A549 (cell line): ENCODE data around the gene PCNX1. TPM values are rescaled to one million over a fixed set of nuclear protein-coding genes. Genes with fewer than 3 reads are reported as not detected.

ENCODE experiments used
- ATAC-seq, 2 experiments: fragments of 200-7000 bp in 1 of 2; fragments of >200 bp in 1 of 2; cut with Nextera tagmentation in 1 of 2; cut with Tn5 transposase in 1 of 2; 3 replicates each; pipeline versions ENCODE4 v1.8.0 to v1.9.1; 2018 to 2020; ENCODE audit warnings: mild to moderate bottlenecking in 1 of 2, moderate library complexity in 1 of 2
- CTCF ChIA-PET: fragments of 300-600 bp; sonication (Branson Sonifier 250); formaldehyde crosslinking; extraction: SDS; loops from one replicate; lab custom pipeline; 2021; ENCODE audit warnings: antibody characterized with exemption, inconsistent platforms; lab: Yijun Ruan, JAX
- POLR2A ChIA-PET: fragments of 350-600 bp; formaldehyde crosslinking; extraction: SDS; loops from one replicate; lab custom pipeline; 2021; ENCODE audit warnings: antibody characterized with exemption, inconsistent platforms; lab: Yijun Ruan, JAX
- DNase-seq, 2 experiments: peaks; one replicate each; pipeline versions ENCODE4 v3.0.0 to v3.0.0-alpha.2; 2011 to 2016; ENCODE audit warnings: low read depth in 1 of 2, low spot score in 1 of 2
- FAIRE-seq: peaks from 2 replicates; lab custom pipeline; 2011; peaks lifted over from hg19 to GRCh38; lab: Jason Lieb, UNC
- H3K27ac ChIP-seq, 2 experiments: fragments of >200 bp; sonication (Bioruptor Twin); formaldehyde crosslinking; 3 replicates each; pipeline ENCODE4 v1.5.1; 2016 to 2017
- H3K4me1 ChIP-seq: fragments of >200 bp; sonication (Bioruptor Twin); formaldehyde crosslinking; 3 replicates; pipeline ENCODE4 v1.6.1; 2016
- H3K4me2 ChIP-seq: fragments of >200 bp; sonication (Bioruptor Twin); formaldehyde crosslinking; 3 replicates; pipeline ENCODE4 v1.6.1; 2016
- H3K4me3 ChIP-seq: fragments of >200 bp; sonication (Bioruptor Twin); formaldehyde crosslinking; 3 replicates; pipeline ENCODE4 v1.5.1; 2016
- H3K9me3 ChIP-seq: fragments of >200 bp; sonication (Bioruptor Twin); formaldehyde crosslinking; 3 replicates; pipeline ENCODE4 v1.6.1; 2016
- BHLHE40 ChIP-seq: IDR thresholded peaks from 2 replicates; pipeline ENCODE4 v1.6.1; 2012; ENCODE audit warnings: low read depth, low read length, inconsistent platforms
- CBX8 ChIP-seq: fragments of 200-600 bp; sonication (generic); IDR thresholded peaks from 2 replicates; pipeline ENCODE4 v1.6.1; 2016
- EHMT2 ChIP-seq: fragments of 200-600 bp; sonication (generic); IDR thresholded peaks from 2 replicates; pipeline ENCODE4 v1.6.1; 2016; ENCODE audit warnings: antibody characterized with exemption, low read depth, mild to moderate bottlenecking, moderate library complexity
- FOSB ChIP-seq: fragments of 250-450 bp; sonication (Bioruptor Pico); IDR thresholded peaks from 2 replicates; pipeline ENCODE4 v1.5.0; 2020; ENCODE audit warnings: mild to moderate bottlenecking, moderate library complexity
- FOSL2 ChIP-seq, 2 experiments: fragments of 450-650 bp in 1 of 2; fragments of >200 bp in 1 of 2; sonication (Bioruptor Twin) in 1 of 2; formaldehyde crosslinking; IDR thresholded peaks; 2 replicates each; pipeline versions ENCODE4 v1.5.0 to v1.6.1; 2016 to 2020; ENCODE audit warnings: mild to moderate bottlenecking in 1 of 2, moderate library complexity in 1 of 2
- FOXS1 ChIP-seq: fragments of 250-450 bp; sonication (Bioruptor Pico); IDR thresholded peaks from 2 replicates; pipeline ENCODE4 v1.5.0; 2020; ENCODE audit warnings: mild to moderate bottlenecking, moderate library complexity
- HOXB5 ChIP-seq: fragments of 250-450 bp; sonication (Bioruptor Pico); IDR thresholded peaks from 2 replicates; pipeline ENCODE4 v1.5.0; 2020; ENCODE audit warnings: mild to moderate bottlenecking, moderate library complexity
- JUNB ChIP-seq: fragments of >200 bp; sonication (Bioruptor Twin); formaldehyde crosslinking; IDR thresholded peaks from 2 replicates; pipeline ENCODE4 v1.6.1; 2016
- MYC ChIP-seq: IDR thresholded peaks from 2 replicates; pipeline ENCODE4 v1.6.1; 2012; ENCODE audit warnings: mild to moderate bottlenecking, inconsistent platforms, low read length, improper control_type of control experiment, borderline replicate concordance
- NFE2L2 ChIP-seq: fragments of 150-350 bp; conservative IDR thresholded peaks from 2 replicates; pipeline ENCODE4 v1.6.1; 2014; ENCODE audit warnings: low read length
- PHF8 ChIP-seq: fragments of 200-600 bp; sonication (generic); IDR thresholded peaks from 2 replicates; pipeline ENCODE4 v1.6.1; 2016; ENCODE audit warnings: low read depth, mild to moderate bottlenecking, antibody characterized with exemption, moderate library complexity, borderline replicate concordance
- RFX5 ChIP-seq: fragments of 450-650 bp; IDR thresholded peaks from 2 replicates; pipeline ENCODE4 v1.7.1; 2014; ENCODE audit warnings: antibody characterized with exemption, mild to moderate bottlenecking, moderate library complexity
- RNF2 ChIP-seq: fragments of 200-600 bp; sonication (generic); IDR thresholded peaks from 2 replicates; pipeline ENCODE4 v1.6.1; 2016; ENCODE audit warnings: low read depth, mild to moderate bottlenecking, antibody characterized with exemption, moderate library complexity, borderline replicate concordance
- SREBF2 ChIP-seq: fragments of 450-650 bp; IDR thresholded peaks from 2 replicates; pipeline ENCODE4 v1.6.1; 2014; ENCODE audit warnings: mild to moderate bottlenecking, moderate library complexity
- TFCP2L1 ChIP-seq: fragments of 250-450 bp; sonication (Bioruptor Pico); IDR thresholded peaks from 2 replicates; pipeline ENCODE4 v1.5.0; 2021; ENCODE audit warnings: mild to moderate bottlenecking
- ZC3H11A ChIP-seq: fragments of 450-650 bp; IDR thresholded peaks from 2 replicates; pipeline ENCODE4 v1.6.1; 2014; ENCODE audit warnings: antibody characterized with exemption, mild to moderate bottlenecking
- ZSCAN20 ChIP-seq: fragments of 250-450 bp; sonication (Bioruptor Pico); IDR thresholded peaks from 2 replicates; pipeline ENCODE4 v1.8.0; 2022; ENCODE audit warnings: mild to moderate bottlenecking, moderate library complexity
- WGBS: methylation state at CpG from one replicate; pipeline ENCODE4 v1.1.6; 2017; ENCODE audit errors: missing lambda C conversion rate; 5-methylcytosine and 5-hydroxymethylcytosine counted together
- polyA plus RNA-seq, 4 experiments: library from polyadenylated mRNA; depleted of rRNA in 3 of 4; stranded (reverse); fragments of >200 nt; fragmentation: RNase III in 1 of 4; extraction: RNeasy Plus Mini Kit Qiagen cat#74134 plus additional on column Dnase treatment in 1 of 4; gene quantifications; 2 replicates in 3 of 4; 3 replicates in 1 of 4; pipeline ENCODE4 v1.2.3, GENCODE V29; 2011 to 2017
- TF ChIP-seq, protein P1 (sequence below): fragments of 200-600 bp; sonication (generic); IDR thresholded peaks from 2 replicates; pipeline ENCODE4 v1.6.1; 2016; ENCODE audit warnings: antibody characterized with exemption, mild to moderate bottlenecking, moderate library complexity
- TF ChIP-seq, protein P2 (sequence below): fragments of >200 bp; sonication (Bioruptor Twin); formaldehyde crosslinking; IDR thresholded peaks from 2 replicates; pipeline ENCODE4 v1.6.1; 2016
- TF ChIP-seq, protein P3 (sequence below): IDR thresholded peaks from 2 replicates; pipeline ENCODE4 v1.6.1; 2012; ENCODE audit warnings: low read depth, borderline replicate concordance
- TF ChIP-seq, protein P4 (sequence below): fragments of >200 bp; sonication (Bioruptor Twin); formaldehyde crosslinking; IDR thresholded peaks from 3 replicates; pipeline ENCODE4 v1.5.1; 2016
- TF ChIP-seq, protein P5 (sequence below): IDR thresholded peaks from 2 replicates; pipeline ENCODE4 v1.6.1; 2012
- TF ChIP-seq, protein P6 (sequence below): fragments of 150-350 bp; IDR thresholded peaks from 2 replicates; pipeline ENCODE4 v1.6.1; 2014; ENCODE audit warnings: low read depth, mild to moderate bottlenecking, low read length
- TF ChIP-seq, protein P7 (sequence below): fragments of >200 bp; sonication (Bioruptor Twin); formaldehyde crosslinking; IDR thresholded peaks from 3 replicates; pipeline ENCODE4 v1.6.1; 2016
- TF ChIP-seq, protein P8 (sequence below): fragments of 450-650 bp; IDR thresholded peaks from 2 replicates; pipeline ENCODE4 v1.6.1; 2014; ENCODE audit warnings: antibody characterized with exemption

The PCNX1 gene
- polyA plus RNA-seq, 2 of the 4 experiments (the other 2 are of a cell fraction) = 10.4 to 45.0 TPM

DNA sequence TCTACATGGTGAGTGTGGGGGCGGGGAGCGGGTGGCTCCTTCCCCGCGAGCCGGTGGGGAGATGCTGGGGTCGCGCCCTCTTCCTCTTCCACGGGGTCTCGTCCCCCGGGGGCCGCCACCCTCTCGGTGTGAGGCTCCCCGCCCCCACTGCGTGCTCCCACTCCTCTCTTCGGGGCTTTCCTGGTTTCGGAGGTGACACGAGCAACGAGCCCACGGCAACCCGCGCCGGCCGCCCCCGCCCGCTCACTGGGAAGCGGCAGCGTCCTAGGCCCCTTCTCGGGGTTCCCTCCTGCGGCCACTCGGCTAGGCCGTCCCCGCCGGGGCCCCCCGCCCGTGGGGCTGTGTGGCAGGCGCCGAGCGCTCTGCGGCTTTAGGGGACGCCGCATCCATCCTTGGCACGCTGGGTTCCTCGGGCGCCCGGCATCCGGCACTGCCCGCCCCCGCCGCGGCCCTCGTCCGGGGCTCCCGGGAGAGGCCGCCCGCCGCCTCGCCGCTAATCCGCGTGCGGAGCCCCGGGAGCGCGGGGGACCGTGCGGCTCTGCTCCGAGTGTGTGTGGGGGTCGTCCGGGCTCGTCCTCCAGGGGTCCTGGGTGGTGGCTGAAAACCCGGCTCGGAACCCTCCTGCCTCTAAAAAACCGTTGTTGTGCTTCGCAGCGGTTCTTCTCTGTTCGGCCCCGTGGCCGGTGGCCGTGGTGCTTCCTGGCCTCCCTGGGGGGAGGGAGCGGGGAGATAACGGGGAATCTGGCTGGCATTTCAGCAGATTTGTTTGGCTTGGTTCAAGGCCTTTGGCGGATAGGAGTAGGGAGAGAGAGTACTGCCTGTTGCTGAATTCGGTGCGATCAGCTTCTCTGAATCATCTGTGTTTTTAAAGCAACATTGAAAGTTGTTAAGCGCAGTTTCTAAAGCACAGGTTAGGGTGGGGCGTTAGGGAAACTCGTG, 1.0 kb downstream of the PCNX1 start:
- POLR2A ChIA-PET = interaction anchor here (0.9 to 2.0 kb wide), 6 partner anchors 11 to 91 kb away, joined by 3 to 13 read pairs (median 4); no protein-coding TSS in a partner anchor
- peaks cover 23% of the 10 kb centered on the region for H3K4me1 ChIP-seq
- FAIRE-seq (no peak), DNase-seq (peak; percentile 37 to 39), ATAC-seq (peak; percentile 51 to 59)
- 2% methylated on average over 15 of the region's 87 CpGs for WGBS
- peak overlapping the region; percentile 83 for H3K4me2 ChIP-seq
- H3K9me3 ChIP-seq = no peaks in the 10 kb centered on the region
- CTCF ChIA-PET = interaction anchor here (0.9 to 4.3 kb wide), 27 partner anchors 11 to 307 kb away, joined by 3 to 32 read pairs (median 7); partner anchors contain the start of gene MAP3K9
- peak overlapping the region; percentile 89 for H3K4me3 ChIP-seq
- TF ChIP-seq EHMT2 (no peak), MYC (0 out of 2 replicates have a peak, but pooled peaks have one; percentile 22), RFX5 (no peak), NFE2L2 (no peak), HOXB5 (CRISPR knock-in tag) (no peak), PHF8 (0 out of 2 replicates have a peak, but pooled peaks have one; percentile 32), CBX8 (no peak), RNF2 (no peak), FOXS1 (CRISPR knock-in tag) (no peak), BHLHE40 (no peak), FOSB (CRISPR knock-in tag) (no peak), SREBF2 (no peak), ZSCAN20 (CRISPR knock-in tag) (no peak), ZC3H11A (no peak), FOSL2 (IDR thresholded peaks at IDR 0.05) (no peak), FOSL2 (CRISPR knock-in tag; IDR thresholded peaks at IDR 0.05) (no peak), JUNB (no peak), TFCP2L1 (CRISPR knock-in tag) (no peak)
- TF ChIP-seq, protein P1, sequence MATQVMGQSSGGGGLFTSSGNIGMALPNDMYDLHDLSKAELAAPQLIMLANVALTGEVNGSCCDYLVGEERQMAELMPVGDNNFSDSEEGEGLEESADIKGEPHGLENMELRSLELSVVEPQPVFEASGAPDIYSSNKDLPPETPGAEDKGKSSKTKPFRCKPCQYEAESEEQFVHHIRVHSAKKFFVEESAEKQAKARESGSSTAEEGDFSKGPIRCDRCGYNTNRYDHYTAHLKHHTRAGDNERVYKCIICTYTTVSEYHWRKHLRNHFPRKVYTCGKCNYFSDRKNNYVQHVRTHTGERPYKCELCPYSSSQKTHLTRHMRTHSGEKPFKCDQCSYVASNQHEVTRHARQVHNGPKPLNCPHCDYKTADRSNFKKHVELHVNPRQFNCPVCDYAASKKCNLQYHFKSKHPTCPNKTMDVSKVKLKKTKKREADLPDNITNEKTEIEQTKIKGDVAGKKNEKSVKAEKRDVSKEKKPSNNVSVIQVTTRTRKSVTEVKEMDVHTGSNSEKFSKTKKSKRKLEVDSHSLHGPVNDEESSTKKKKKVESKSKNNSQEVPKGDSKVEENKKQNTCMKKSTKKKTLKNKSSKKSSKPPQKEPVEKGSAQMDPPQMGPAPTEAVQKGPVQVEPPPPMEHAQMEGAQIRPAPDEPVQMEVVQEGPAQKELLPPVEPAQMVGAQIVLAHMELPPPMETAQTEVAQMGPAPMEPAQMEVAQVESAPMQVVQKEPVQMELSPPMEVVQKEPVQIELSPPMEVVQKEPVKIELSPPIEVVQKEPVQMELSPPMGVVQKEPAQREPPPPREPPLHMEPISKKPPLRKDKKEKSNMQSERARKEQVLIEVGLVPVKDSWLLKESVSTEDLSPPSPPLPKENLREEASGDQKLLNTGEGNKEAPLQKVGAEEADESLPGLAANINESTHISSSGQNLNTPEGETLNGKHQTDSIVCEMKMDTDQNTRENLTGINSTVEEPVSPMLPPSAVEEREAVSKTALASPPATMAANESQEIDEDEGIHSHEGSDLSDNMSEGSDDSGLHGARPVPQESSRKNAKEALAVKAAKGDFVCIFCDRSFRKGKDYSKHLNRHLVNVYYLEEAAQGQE = no peak
- TF ChIP-seq, protein P2, sequence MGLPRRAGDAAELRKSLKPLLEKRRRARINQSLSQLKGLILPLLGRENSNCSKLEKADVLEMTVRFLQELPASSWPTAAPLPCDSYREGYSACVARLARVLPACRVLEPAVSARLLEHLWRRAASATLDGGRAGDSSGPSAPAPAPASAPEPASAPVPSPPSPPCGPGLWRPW = no peak
- TF ChIP-seq, protein P3, sequence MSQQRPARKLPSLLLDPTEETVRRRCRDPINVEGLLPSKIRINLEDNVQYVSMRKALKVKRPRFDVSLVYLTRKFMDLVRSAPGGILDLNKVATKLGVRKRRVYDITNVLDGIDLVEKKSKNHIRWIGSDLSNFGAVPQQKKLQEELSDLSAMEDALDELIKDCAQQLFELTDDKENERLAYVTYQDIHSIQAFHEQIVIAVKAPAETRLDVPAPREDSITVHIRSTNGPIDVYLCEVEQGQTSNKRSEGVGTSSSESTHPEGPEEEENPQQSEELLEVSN = no peak
- TF ChIP-seq, protein P4, sequence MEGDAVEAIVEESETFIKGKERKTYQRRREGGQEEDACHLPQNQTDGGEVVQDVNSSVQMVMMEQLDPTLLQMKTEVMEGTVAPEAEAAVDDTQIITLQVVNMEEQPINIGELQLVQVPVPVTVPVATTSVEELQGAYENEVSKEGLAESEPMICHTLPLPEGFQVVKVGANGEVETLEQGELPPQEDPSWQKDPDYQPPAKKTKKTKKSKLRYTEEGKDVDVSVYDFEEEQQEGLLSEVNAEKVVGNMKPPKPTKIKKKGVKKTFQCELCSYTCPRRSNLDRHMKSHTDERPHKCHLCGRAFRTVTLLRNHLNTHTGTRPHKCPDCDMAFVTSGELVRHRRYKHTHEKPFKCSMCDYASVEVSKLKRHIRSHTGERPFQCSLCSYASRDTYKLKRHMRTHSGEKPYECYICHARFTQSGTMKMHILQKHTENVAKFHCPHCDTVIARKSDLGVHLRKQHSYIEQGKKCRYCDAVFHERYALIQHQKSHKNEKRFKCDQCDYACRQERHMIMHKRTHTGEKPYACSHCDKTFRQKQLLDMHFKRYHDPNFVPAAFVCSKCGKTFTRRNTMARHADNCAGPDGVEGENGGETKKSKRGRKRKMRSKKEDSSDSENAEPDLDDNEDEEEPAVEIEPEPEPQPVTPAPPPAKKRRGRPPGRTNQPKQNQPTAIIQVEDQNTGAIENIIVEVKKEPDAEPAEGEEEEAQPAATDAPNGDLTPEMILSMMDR = no peak
- TF ChIP-seq, protein P5, sequence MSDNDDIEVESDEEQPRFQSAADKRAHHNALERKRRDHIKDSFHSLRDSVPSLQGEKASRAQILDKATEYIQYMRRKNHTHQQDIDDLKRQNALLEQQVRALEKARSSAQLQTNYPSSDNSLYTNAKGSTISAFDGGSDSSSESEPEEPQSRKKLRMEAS = peak; percentile 32; the same call in 1 of the 2 replicates
- TF ChIP-seq, protein P6, sequence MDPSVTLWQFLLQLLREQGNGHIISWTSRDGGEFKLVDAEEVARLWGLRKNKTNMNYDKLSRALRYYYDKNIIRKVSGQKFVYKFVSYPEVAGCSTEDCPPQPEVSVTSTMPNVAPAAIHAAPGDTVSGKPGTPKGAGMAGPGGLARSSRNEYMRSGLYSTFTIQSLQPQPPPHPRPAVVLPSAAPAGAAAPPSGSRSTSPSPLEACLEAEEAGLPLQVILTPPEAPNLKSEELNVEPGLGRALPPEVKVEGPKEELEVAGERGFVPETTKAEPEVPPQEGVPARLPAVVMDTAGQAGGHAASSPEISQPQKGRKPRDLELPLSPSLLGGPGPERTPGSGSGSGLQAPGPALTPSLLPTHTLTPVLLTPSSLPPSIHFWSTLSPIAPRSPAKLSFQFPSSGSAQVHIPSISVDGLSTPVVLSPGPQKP = no peak
- TF ChIP-seq, protein P7, sequence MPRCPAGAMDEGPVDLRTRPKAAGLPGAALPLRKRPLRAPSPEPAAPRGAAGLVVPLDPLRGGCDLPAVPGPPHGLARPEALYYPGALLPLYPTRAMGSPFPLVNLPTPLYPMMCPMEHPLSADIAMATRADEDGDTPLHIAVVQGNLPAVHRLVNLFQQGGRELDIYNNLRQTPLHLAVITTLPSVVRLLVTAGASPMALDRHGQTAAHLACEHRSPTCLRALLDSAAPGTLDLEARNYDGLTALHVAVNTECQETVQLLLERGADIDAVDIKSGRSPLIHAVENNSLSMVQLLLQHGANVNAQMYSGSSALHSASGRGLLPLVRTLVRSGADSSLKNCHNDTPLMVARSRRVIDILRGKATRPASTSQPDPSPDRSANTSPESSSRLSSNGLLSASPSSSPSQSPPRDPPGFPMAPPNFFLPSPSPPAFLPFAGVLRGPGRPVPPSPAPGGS = no peak
- TF ChIP-seq, protein P8, sequence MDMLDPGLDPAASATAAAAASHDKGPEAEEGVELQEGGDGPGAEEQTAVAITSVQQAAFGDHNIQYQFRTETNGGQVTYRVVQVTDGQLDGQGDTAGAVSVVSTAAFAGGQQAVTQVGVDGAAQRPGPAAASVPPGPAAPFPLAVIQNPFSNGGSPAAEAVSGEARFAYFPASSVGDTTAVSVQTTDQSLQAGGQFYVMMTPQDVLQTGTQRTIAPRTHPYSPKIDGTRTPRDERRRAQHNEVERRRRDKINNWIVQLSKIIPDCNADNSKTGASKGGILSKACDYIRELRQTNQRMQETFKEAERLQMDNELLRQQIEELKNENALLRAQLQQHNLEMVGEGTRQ = no peak
- peak overlapping the region; percentile 95 for H3K27ac ChIP-seq
